ENCODE data around the gene ANKRD44.
A peak's percentile ranks its signal among the peaks of the same experiment; 100 is the strongest.

The ANKRD44 gene

GRCh38 chr2:197236816-197237215, 73.8 kb downstream of the ANKRD44 start:
- DNase-seq, result no peak

GRCh38 chr2:197236159-197236558, 74.4 kb downstream of the ANKRD44 start:
- DNase-seq, result no peak

GRCh38 chr2:197235711-197236110, 74.9 kb downstream of the ANKRD44 start:
- no peak for DNase-seq

GRCh38 chr2:197234671-197235191, 75.8 kb downstream of the ANKRD44 start:
- no peak for DNase-seq

- DNase-seq, result no peak
Measured at GRCh38 chr2:197233473-197233872, 77.1 kb downstream of the ANKRD44 start.

- DNase-seq, result no peak
Measured at GRCh38 chr2:197232010-197232409, 78.6 kb downstream of the ANKRD44 start.

- DNase-seq, result peak; percentile 52
Measured at GRCh38 chr2:197229509-197230443, 80.8 kb downstream of the ANKRD44 start.

- no peak for DNase-seq
Measured at GRCh38 chr2:197223451-197223850, 87.1 kb downstream of the ANKRD44 start.

- DNase-seq, result no peak
Measured at GRCh38 chr2:197219636-197220035, 90.9 kb downstream of the ANKRD44 start.

- DNase-seq, result no peak
Measured at GRCh38 chr2:197217541-197217940, 93.0 kb downstream of the ANKRD44 start.

GRCh38 chr2:197216361-197216979, 94.1 kb downstream of the ANKRD44 start:
- DNase-seq, result no peak

GRCh38 chr2:197215748-197216360, 94.7 kb downstream of the ANKRD44 start:
- DNase-seq, result peak; percentile 27

GRCh38 chr2:197212344-197213262, 98.0 kb downstream of the ANKRD44 start:
- no peak for DNase-seq

GRCh38 chr2:197211881-197212342, 98.7 kb downstream of the ANKRD44 start:
- DNase-seq, result no peak

GRCh38 chr2:197210430-197210829, 100.2 kb downstream of the ANKRD44 start:
- no peak for DNase-seq

- no peak for DNase-seq
Measured at GRCh38 chr2:197209742-197210408, 100.7 kb downstream of the ANKRD44 start.

GRCh38 chr2:197209246-197209645, 101.3 kb downstream of the ANKRD44 start:
- no peak for DNase-seq

- DNase-seq, result no peak
Measured at GRCh38 chr2:197208841-197209240, 101.7 kb downstream of the ANKRD44 start.

GRCh38 chr2:197208024-197208423, 102.6 kb downstream of the ANKRD44 start:
- no peak for DNase-seq

- no peak for DNase-seq
Measured at GRCh38 chr2:197207598-197207997, 103.0 kb downstream of the ANKRD44 start.

GRCh38 chr2:197207106-197207505, 103.5 kb downstream of the ANKRD44 start:
- DNase-seq, result no peak

Measured in fibroblast of skin of back (primary cell).